Choroid plexus epithelial cell (primary cell): ENCODE results near the gene PTPRG.

Experiments used
- DNase-seq: peaks from one replicate; pipeline ENCODE4 v3.0.0-alpha.2; 2010; ENCODE audit warnings: low read depth
- H3K4me3 ChIP-seq: 2 replicates; pipeline ENCODE4 v1.5.1; 2011; ENCODE audit warnings: low read depth, mild to moderate bottlenecking, control low read depth, low read length, moderate library complexity
- CTCF ChIP-seq: conservative IDR thresholded peaks from 2 replicates; pipeline ENCODE4 v1.5.1; 2011; ENCODE audit warnings: low read depth, mild to moderate bottlenecking, control low read depth, inconsistent platforms, low read length, moderate library complexity

The PTPRG gene

GRCh38 chr3:62065985-62066693 is 504.8 kb downstream of the PTPRG start:
- H3K4me3 ChIP-seq = no peak overlapping the region
- no peak for TF ChIP-seq CTCF
- DNase-seq = peak; percentile 32

- DNase-seq = no peak
- TF ChIP-seq CTCF = no peak
- H3K4me3 ChIP-seq = no peak overlapping the region
These were observed 507.0 kb downstream of the PTPRG start for GRCh38 chr3:62068337-62068736.

- no peak for DNase-seq
- no peak for TF ChIP-seq CTCF
- H3K4me3 ChIP-seq = no peak overlapping the region
These were observed 509.5 kb downstream of the PTPRG start for GRCh38 chr3:62070891-62071290.

- TF ChIP-seq CTCF = no peak
- DNase-seq = no peak
- H3K4me3 ChIP-seq = no peak overlapping the region
These were observed 511.7 kb downstream of the PTPRG start for GRCh38 chr3:62073038-62073437.

GRCh38 chr3:62084558-62084957 is 523.2 kb downstream of the PTPRG start:
- DNase-seq = no peak
- no peak overlapping the region for H3K4me3 ChIP-seq
- no peak for TF ChIP-seq CTCF

GRCh38 chr3:62088472-62089104 is 527.2 kb downstream of the PTPRG start:
- no peak overlapping the region for H3K4me3 ChIP-seq
- DNase-seq = no peak
- TF ChIP-seq CTCF = no peak

- TF ChIP-seq CTCF = no peak
- no peak overlapping the region for H3K4me3 ChIP-seq
- DNase-seq = no peak
These were observed 528.7 kb downstream of the PTPRG start for GRCh38 chr3:62090066-62090465.
